ENCODE results near the gene ABCA7. TPM values are rescaled to one million over a fixed set of nuclear protein-coding genes. Genes with fewer than 3 reads are reported as not detected.

Gene ABCA7
- total RNA-seq, 1 donor from 2014 or later, result 16.3 TPM

GRCh38 chr19:991932-992669 lies 47.8 kb upstream of the ABCA7 start:
- no peak for DNase-seq (ENCODE audit: low spot score)
- Mint-ChIP-seq H3K36me3 (ENCODE audit: low read depth, unreplicated experiment) (peaks cover 5% of the 10 kb centered on the region), H3K27ac (ENCODE audit: unreplicated experiment) (no peak overlapping the region), H3K9me3 (ENCODE audit: unreplicated experiment) (no peaks in the 10 kb centered on the region), H3K4me1 (ENCODE audit: unreplicated experiment) (peaks cover 4% of the 10 kb centered on the region), H3K27me3 (ENCODE audit: unreplicated experiment) (peaks cover 4% of the 10 kb centered on the region), H3K4me3 (ENCODE audit: unreplicated experiment) (no peak overlapping the region)
- TF ChIP-seq CTCF (IDR thresholded peaks at IDR 0.05; ENCODE audit: unreplicated experiment), result no peak

- DNase-seq (ENCODE audit: low spot score), result no peak
- Mint-ChIP-seq H3K9me3 (ENCODE audit: unreplicated experiment) (no peaks in the 10 kb centered on the region), H3K36me3 (ENCODE audit: low read depth, unreplicated experiment) (peaks cover 5% of the 10 kb centered on the region), H3K27ac (ENCODE audit: unreplicated experiment) (peak overlapping the region; percentile 30), H3K4me3 (ENCODE audit: unreplicated experiment) (no peak overlapping the region), H3K4me1 (ENCODE audit: unreplicated experiment) (peaks cover 4% of the 10 kb centered on the region), H3K27me3 (ENCODE audit: unreplicated experiment) (peaks cover 6% of the 10 kb centered on the region)
- no peak for TF ChIP-seq CTCF (IDR thresholded peaks at IDR 0.05; ENCODE audit: unreplicated experiment)
Measured at GRCh38 chr19:992670-993055, 47.2 kb upstream of the ABCA7 start.

DNA sequence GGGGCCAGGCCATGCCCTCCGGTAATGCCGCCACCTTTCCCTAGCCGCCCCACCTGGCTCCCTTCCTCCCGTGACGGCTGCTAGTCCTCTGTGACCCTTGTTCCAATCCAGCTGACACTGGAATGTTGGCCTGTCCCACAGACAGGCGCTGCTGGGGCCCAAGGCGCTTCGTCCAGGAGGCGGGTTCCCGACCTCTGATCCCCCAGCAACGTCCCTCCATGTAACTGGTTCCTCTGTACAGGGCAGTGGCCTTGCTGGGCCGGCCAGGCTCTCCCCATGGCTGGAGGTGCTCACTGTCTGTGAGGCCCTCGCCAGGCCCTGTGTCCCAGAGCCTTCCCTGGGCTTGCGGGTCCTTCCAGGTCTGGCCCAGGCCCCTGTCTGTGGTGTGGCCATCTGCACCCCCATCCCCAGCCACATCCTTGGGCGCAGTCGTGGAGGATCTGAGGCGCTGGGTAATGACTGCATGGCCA lies 46.5 kb upstream of the ABCA7 start:
- Mint-ChIP-seq H3K27ac (ENCODE audit: unreplicated experiment) (no peak overlapping the region), H3K27me3 (ENCODE audit: unreplicated experiment) (peaks cover 12% of the 10 kb centered on the region), H3K4me1 (ENCODE audit: unreplicated experiment) (peaks cover 4% of the 10 kb centered on the region), H3K9me3 (ENCODE audit: unreplicated experiment) (no peaks in the 10 kb centered on the region), H3K4me3 (ENCODE audit: unreplicated experiment) (no peak overlapping the region), H3K36me3 (ENCODE audit: low read depth, unreplicated experiment) (peaks cover 5% of the 10 kb centered on the region)
- DNase-seq (ENCODE audit: low spot score), result no peak
- TF ChIP-seq CTCF (IDR thresholded peaks at IDR 0.05; ENCODE audit: unreplicated experiment), result no peak

DNA sequence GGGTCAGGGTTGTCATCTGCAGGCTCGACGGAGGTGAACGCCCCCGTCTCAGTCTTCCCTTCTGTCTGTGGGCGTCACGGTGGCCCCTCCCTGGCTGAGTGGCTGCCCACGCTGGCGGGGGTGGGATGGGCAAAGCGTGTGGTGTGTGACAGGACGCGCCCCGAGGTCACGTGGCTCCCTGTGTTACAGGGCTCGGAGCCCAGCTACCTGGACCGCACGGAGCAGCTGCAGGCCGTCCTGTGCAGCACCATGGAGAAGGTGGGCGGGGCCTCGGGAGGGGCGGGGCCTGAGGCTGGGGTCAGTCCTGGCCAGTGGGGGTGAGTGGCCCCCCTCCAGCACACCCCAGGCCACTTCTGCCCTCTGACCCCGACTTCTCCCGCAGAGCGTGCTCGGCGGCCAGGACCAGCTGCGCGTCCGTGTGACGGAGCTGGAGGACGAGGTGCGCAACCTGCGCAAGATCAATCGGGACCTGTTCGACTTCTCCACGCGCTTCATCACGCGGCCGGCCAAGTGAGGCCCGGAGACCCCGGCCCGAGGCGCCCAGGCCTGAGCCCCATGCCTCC lies 46.0 kb upstream of the ABCA7 start:
- H3K4me3 Mint-ChIP-seq (ENCODE audit: unreplicated experiment), result no peak overlapping the region
- peaks cover 1% of the 10 kb centered on the region for H3K4me1 Mint-ChIP-seq (ENCODE audit: unreplicated experiment)
- no peak for TF ChIP-seq CTCF (IDR thresholded peaks at IDR 0.05; ENCODE audit: unreplicated experiment)
- no peak overlapping the region for H3K27ac Mint-ChIP-seq (ENCODE audit: unreplicated experiment)
- H3K27me3 Mint-ChIP-seq (ENCODE audit: unreplicated experiment), result peaks cover 15% of the 10 kb centered on the region
- DNase-seq (ENCODE audit: low spot score), result no peak
- H3K36me3 Mint-ChIP-seq (ENCODE audit: low read depth, unreplicated experiment), result peaks cover 1% of the 10 kb centered on the region
- H3K9me3 Mint-ChIP-seq (ENCODE audit: unreplicated experiment), result no peaks in the 10 kb centered on the region

- no peak for TF ChIP-seq CTCF (IDR thresholded peaks at IDR 0.05; ENCODE audit: unreplicated experiment)
- Mint-ChIP-seq H3K27ac (ENCODE audit: unreplicated experiment) (no peak overlapping the region), H3K4me3 (ENCODE audit: unreplicated experiment) (no peak overlapping the region), H3K36me3 (ENCODE audit: low read depth, unreplicated experiment) (no peaks in the 10 kb centered on the region), H3K27me3 (ENCODE audit: unreplicated experiment) (peaks cover 19% of the 10 kb centered on the region), H3K9me3 (ENCODE audit: unreplicated experiment) (no peaks in the 10 kb centered on the region), H3K4me1 (ENCODE audit: unreplicated experiment) (no peaks in the 10 kb centered on the region)
- no peak for DNase-seq (ENCODE audit: low spot score)
Measured at GRCh38 chr19:994516-994915, 45.4 kb upstream of the ABCA7 start.

Data from endothelial cell (in vitro differentiated cells).